ENCODE data around the gene LYPD4. TPM values are rescaled to one million over a fixed set of nuclear protein-coding genes. Genes with fewer than 3 reads are reported as not detected.

The LYPD4 gene
- total RNA-seq, 3 donors from 2014 or later: not detected

DNA sequence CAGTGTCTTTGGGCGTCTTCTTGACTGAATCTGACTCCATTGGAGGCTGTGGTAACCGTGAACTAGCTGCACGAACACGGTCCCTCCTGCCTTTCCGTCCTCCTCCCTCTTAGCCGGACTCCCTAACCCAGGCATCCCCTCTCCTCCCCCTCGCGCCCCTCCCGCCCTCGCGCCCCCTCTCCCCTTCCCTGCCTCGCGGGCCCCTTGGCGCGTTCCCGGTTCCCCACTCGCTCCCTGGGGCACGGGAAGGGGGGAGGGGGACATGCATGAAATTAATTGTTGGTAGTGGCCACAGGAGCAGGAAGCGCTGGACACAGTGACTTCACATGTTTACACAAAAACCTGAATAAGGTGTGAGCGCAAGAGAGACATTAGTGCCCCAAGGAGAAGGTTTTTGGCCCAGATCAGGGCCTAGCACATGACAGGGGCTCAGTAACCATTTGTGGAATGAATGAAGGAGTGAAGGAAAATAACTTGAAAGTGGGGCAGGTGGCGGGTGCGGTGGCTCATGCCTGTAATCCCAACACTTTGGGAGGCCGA is 638 bp upstream of the LYPD4 start:
- Histone ChIP-seq H3K36me3 (ENCODE audit: low read depth) (no peaks in the 10 kb centered on the region), H3K4me3 (no peak overlapping the region), H3K4me1 (ENCODE audit: low read depth) (no peaks in the 10 kb centered on the region), H3K9me3 (no peaks in the 10 kb centered on the region)
- intact Hi-C loops (cut with DNase I, micrococcal nuclease): no loop called here
- ATAC-seq (no peak), DNase-seq (no peak)
- TF ChIP-seq, protein P1, sequence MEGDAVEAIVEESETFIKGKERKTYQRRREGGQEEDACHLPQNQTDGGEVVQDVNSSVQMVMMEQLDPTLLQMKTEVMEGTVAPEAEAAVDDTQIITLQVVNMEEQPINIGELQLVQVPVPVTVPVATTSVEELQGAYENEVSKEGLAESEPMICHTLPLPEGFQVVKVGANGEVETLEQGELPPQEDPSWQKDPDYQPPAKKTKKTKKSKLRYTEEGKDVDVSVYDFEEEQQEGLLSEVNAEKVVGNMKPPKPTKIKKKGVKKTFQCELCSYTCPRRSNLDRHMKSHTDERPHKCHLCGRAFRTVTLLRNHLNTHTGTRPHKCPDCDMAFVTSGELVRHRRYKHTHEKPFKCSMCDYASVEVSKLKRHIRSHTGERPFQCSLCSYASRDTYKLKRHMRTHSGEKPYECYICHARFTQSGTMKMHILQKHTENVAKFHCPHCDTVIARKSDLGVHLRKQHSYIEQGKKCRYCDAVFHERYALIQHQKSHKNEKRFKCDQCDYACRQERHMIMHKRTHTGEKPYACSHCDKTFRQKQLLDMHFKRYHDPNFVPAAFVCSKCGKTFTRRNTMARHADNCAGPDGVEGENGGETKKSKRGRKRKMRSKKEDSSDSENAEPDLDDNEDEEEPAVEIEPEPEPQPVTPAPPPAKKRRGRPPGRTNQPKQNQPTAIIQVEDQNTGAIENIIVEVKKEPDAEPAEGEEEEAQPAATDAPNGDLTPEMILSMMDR (IDR thresholded peaks at IDR 0.05): no peak

DNA sequence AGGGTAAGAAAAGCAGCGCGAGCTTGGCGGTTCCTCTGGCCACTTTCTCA is 343 bp upstream of the LYPD4 start, which contains the start of gene DMRTC2:
Gene DMRTC2 (plus strand): TSS at position 42 of the 50 bp plus-strand sequence. CDS start 2,387 bp downstream, outside the sequence.
- Histone ChIP-seq H3K4me3 (no peak within 1 kb of the TSS), H3K9me3 (no peaks in the 10 kb centered on the region), H3K4me1 (ENCODE audit: low read depth) (no peaks in the 10 kb centered on the region), H3K36me3 (ENCODE audit: low read depth) (no peaks in the 10 kb centered on the region)
- ATAC-seq (no peak), DNase-seq (no peak)
- intact Hi-C loops (cut with DNase I, micrococcal nuclease): no loop called here
- TF ChIP-seq, protein P1 (IDR thresholded peaks at IDR 0.05): no peak

DNA sequence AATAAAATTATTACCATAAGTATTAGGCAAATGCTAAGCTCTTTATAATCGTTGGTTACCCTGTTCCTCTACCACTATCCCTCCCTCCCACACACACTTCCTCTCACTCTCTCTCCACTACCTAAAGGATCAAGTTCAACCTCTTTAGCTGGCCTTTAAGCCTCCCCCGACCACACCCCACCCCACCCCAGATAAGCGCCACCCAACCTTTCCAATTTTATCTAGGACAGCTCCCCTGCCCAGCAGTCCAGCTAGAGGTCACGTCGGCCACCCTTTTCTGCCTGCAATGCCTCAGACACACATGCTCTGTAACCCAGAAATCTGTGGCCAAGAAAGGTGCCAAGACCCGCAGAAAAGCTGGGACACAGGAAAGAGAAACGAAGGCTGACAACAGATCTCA is 1.1 kb downstream of the LYPD4 start:
- Histone ChIP-seq H3K36me3 (ENCODE audit: low read depth) (no peaks in the 10 kb centered on the region), H3K4me3 (no peak overlapping the region), H3K4me1 (ENCODE audit: low read depth) (no peaks in the 10 kb centered on the region), H3K9me3 (no peaks in the 10 kb centered on the region)
- TF ChIP-seq, protein P1 (IDR thresholded peaks at IDR 0.05): no peak
- no peak for DNase-seq
- ATAC-seq: no peak
- intact Hi-C loops (cut with DNase I, micrococcal nuclease): no loop called here

DNA sequence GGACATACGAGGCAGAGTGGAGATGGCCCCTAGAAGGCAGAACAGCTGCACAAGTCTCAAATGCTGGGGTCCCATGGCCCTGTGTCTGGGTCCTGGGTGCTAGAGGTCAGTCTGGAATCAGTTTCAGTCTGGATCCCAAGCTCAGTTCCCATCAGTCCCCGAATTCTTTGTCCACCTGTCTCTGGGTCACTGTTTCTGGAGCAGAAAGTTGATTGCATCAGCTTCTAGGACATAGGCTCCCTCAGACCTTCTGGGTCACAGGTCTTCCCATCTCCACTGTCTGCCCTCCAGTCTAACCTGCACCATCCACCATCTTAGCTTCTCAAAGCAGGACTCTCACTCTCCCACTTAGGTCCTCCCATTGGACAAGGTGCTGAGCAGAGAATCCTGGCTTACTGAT is 5.3 kb downstream of the LYPD4 start:
- no peaks in the 10 kb centered on the region for H3K4me1 ChIP-seq (ENCODE audit: low read depth)
- TF ChIP-seq, protein P1 (IDR thresholded peaks at IDR 0.05): no peak
- H3K9me3 ChIP-seq: no peaks in the 10 kb centered on the region
- DNase-seq (no peak), ATAC-seq (no peak)
- H3K4me3 ChIP-seq: no peak overlapping the region
- H3K36me3 ChIP-seq (ENCODE audit: low read depth): no peaks in the 10 kb centered on the region
- intact Hi-C loops (cut with DNase I, micrococcal nuclease): no loop called here

DNA sequence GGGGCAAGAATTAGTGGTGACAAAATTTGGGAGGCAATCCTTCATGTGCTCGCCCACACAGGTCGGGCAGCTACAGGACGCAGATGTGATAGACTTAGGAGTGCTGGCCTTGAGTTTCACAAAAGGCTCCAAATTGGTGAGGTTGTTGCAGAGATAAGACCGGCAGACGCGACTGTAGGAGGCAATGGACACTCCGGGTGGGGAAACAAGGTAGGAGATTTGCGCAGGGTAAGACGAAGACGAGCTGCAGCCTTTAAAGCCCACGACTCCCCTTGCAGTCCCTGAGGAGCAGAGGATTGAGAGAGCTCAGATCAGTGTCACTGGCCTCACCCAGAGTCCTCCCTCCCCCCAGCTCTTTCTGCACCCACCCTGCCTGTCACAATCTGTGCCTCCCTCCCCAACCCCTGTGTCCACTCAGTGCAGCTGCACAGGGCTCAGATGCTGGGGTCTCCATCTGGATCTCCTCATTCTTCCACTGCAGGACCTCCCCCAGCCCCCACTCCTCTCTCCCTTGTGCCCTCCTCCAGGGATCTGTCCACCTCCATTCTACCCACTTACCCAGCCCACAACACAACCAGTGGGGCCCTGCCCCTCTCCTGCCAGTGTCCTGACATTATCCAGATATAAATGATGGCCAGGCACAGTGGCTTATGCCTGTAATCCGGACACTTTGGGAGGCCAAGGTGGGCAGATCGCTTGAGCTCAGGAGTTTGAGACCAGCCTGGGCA is 6.3 kb downstream of the LYPD4 start:
- Histone ChIP-seq H3K4me3 (no peak overlapping the region), H3K4me1 (ENCODE audit: low read depth) (no peaks in the 10 kb centered on the region), H3K9me3 (no peaks in the 10 kb centered on the region), H3K36me3 (ENCODE audit: low read depth) (no peaks in the 10 kb centered on the region)
- intact Hi-C loops (cut with DNase I, micrococcal nuclease): no loop called here
- DNase-seq: no peak
- no peak for ATAC-seq
- TF ChIP-seq, protein P1 (IDR thresholded peaks at IDR 0.05): no peak

All from mucosa of descending colon (tissue), 3 donors.